Thoracic aorta (tissue), 2 donors: Measurements from ENCODE around the gene PCAT7. TPM values are rescaled to one million over a fixed set of nuclear protein-coding genes. Genes with fewer than 3 reads are reported as not detected.
A peak's percentile ranks its signal among the peaks of the same experiment; 100 is the strongest.
"Not testable (repeated sequence)": the region's sequence is repeated elsewhere in the genome, so short reads cannot be mapped to it uniquely, and the experiment has no call there.

ENCODE experiments used
- ATAC-seq: fragments of 150-250 bp; one replicate; pipeline ENCODE4 v1.8.0; 2017; ENCODE audit warnings: low read depth; ENCODE audit not compliant: insufficient number of reproducible peaks, low FRiP score
- DNase-seq: peaks from one replicate; pipeline ENCODE4 v3.0.0-alpha.2; 2020; ENCODE audit warnings: low spot score
- H3K27ac ChIP-seq, 2 donors: fragments of 200-600 bp; sonication (generic); 1 replicate in 1 of 2; 2 replicates in 1 of 2; pipeline ENCODE4 v1.5.1; 2016; ENCODE audit warnings: mild to moderate bottlenecking in 2 of 2, moderate library complexity in 2 of 2
- H3K27me3 ChIP-seq: fragments of 200-600 bp; sonication (generic); replicated peaks from 2 replicates; pipeline ENCODE4 v1.6.0; 2016; ENCODE audit warnings: mild to moderate bottlenecking; ENCODE audit not compliant: insufficient read depth
- H3K36me3 ChIP-seq: fragments of 200-600 bp; sonication (generic); one replicate; pipeline ENCODE4 v1.5.1; 2016
- H3K4me1 ChIP-seq, 2 donors: fragments of 200-600 bp; sonication (generic); 1 replicate in 1 of 2; 2 replicates in 1 of 2; pipeline versions ENCODE4 v1.5.1 to v1.6.0; 2016; ENCODE audit warnings: low read depth in 2 of 2, mild to moderate bottlenecking in 1 of 2; ENCODE audit not compliant: control insufficient read depth in 1 of 2
- H3K4me3 ChIP-seq: fragments of 200-600 bp; sonication (generic); 2 replicates; pipeline ENCODE4 v1.5.1; 2016; ENCODE audit warnings: mild to moderate bottlenecking
- H3K9me3 ChIP-seq: fragments of 200-600 bp; sonication (generic); 2 replicates; pipeline ENCODE4 v1.5.1; 2016
- total RNA-seq, 2 donors: library from RNA; depleted of rRNA; stranded (reverse); fragments of >200 nt; gene quantifications; one replicate each; pipeline versions ENCODE4 v1.1.0 to v1.2.3, GENCODE V29; 2016
- TF ChIP-seq, protein P1 (sequence below): fragments of 200-600 bp; sonication (generic); IDR thresholded peaks from one replicate; pipeline ENCODE4 v1.5.1; 2019; ENCODE audit warnings: antibody characterized with exemption

PCAT7 gene
- total RNA-seq, result not detected

DNA sequence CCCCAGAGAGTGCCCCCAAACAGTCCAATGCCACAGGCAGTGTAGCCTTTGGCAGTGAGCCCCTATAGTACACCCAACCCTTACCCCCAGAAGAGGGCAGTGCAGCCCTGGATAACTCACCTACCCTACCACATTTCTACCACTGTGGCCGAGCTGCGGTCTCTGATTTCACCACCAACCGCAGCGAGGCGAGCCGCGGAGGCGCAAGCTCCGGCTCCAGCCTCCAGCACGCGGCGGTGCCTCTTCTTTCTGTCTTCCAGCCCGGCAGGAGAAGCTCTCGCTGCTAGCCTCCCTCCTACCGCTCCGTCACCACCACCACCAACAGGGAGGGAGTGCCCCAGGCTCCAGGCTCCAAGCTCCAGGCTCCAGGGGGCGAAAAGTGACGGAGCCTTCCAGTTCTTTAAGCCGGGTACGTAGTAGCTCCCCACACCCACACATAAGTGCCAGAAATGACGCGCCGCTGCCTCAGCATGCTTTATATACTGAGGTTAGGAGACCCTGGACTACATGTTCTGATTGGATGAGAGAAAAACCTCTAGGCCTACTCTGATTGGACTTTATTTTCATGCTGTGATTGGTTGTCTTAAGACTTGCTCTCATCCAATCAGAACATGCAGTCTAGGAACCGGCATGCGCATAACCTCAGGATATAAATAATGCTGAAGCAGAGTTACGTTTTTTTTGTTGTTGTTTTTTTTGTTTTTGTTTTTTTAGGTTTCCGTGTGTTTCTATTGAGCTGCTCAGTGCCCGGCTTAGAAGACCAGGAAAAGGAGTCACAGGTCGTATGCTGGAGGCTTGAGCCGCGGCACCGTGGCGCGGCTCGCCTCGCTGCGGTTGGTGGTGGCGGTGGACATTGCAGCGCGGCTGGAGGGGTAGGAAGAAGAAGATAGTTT is at the start of gene PCAT7:
PCAT7 (plus strand) TSS at position 645 of the 893 bp plus-strand sequence.
- no peak for DNase-seq
- no peak within 1 kb of the TSS for H3K27ac ChIP-seq
- no peaks in the 10 kb centered on the region for H3K4me1 ChIP-seq
- ATAC-seq, result no peak
- H3K36me3 ChIP-seq, result no peaks in the 10 kb centered on the region
- H3K4me3 ChIP-seq, result peak within 1 kb of the TSS; percentile 47
- no peaks in the 10 kb centered on the region for H3K27me3 ChIP-seq
- TF ChIP-seq, protein P1, sequence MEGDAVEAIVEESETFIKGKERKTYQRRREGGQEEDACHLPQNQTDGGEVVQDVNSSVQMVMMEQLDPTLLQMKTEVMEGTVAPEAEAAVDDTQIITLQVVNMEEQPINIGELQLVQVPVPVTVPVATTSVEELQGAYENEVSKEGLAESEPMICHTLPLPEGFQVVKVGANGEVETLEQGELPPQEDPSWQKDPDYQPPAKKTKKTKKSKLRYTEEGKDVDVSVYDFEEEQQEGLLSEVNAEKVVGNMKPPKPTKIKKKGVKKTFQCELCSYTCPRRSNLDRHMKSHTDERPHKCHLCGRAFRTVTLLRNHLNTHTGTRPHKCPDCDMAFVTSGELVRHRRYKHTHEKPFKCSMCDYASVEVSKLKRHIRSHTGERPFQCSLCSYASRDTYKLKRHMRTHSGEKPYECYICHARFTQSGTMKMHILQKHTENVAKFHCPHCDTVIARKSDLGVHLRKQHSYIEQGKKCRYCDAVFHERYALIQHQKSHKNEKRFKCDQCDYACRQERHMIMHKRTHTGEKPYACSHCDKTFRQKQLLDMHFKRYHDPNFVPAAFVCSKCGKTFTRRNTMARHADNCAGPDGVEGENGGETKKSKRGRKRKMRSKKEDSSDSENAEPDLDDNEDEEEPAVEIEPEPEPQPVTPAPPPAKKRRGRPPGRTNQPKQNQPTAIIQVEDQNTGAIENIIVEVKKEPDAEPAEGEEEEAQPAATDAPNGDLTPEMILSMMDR, result peak; percentile 13
- no peaks in the 10 kb centered on the region for H3K9me3 ChIP-seq

DNA sequence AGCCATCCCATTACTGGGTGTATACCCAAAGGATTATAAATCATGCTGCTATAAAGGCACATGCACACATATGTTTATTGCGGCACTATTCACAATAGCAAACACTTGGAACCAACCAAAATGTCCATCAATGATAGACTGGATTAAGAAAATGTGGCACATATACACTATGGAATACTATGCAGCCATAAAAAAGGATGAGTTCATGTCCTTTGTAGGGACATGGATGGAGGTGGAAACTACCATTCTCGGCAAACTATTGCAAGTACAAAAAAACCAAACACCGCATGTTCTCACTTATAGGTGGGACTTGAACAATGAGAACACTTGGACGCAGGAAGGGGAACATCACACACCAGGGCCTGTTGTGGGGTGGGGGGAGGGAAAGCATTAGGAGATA is 48.5 kb upstream of the PCAT7 start:
- H3K4me1 ChIP-seq, ATAC-seq, H3K9me3 ChIP-seq, DNase-seq, H3K27ac ChIP-seq, H3K27me3 ChIP-seq, H3K36me3 ChIP-seq, H3K4me3 ChIP-seq: not testable (repeated sequence)

DNA sequence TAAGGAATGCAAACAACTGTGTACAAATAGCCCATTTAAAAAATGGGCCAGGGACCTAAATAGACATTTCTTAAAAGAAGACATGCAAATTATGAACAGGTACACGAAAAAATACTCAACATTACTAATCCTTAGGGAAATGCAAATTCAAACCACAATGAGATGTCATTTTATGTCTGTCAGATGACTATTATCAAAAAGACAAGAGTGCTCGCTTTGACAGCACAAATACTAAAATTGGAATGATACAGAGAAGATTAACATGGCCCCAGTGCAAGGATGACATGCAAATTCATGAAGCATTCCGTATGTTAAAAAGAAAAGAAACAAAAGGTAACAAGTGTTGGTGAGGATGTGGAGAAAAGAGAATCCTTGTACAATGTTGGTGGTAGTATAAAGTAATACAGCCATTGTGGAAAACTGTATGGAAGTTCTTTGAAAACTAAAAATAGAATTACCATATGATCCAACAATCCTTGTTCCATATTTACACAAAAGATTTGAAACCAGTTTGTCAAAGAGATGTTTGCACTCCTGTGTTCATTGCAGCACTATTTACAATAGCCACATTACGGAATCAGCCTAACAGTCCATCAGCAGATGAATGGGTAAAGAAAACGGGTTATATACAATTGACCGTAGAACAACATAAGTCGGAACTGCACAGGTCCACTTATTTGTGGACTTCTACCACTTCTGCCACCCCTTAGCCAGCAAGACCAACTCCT is 47.2 kb upstream of the PCAT7 start:
- Histone ChIP-seq H3K27me3 (no peaks in the 10 kb centered on the region), H3K9me3 (no peaks in the 10 kb centered on the region), H3K4me3 (no peak overlapping the region), H3K27ac (no peak overlapping the region), H3K36me3 (no peaks in the 10 kb centered on the region), H3K4me1 (no peaks in the 10 kb centered on the region)
- DNase-seq (no peak), ATAC-seq (no peak)
- TF ChIP-seq, protein P1, result no peak

DNA sequence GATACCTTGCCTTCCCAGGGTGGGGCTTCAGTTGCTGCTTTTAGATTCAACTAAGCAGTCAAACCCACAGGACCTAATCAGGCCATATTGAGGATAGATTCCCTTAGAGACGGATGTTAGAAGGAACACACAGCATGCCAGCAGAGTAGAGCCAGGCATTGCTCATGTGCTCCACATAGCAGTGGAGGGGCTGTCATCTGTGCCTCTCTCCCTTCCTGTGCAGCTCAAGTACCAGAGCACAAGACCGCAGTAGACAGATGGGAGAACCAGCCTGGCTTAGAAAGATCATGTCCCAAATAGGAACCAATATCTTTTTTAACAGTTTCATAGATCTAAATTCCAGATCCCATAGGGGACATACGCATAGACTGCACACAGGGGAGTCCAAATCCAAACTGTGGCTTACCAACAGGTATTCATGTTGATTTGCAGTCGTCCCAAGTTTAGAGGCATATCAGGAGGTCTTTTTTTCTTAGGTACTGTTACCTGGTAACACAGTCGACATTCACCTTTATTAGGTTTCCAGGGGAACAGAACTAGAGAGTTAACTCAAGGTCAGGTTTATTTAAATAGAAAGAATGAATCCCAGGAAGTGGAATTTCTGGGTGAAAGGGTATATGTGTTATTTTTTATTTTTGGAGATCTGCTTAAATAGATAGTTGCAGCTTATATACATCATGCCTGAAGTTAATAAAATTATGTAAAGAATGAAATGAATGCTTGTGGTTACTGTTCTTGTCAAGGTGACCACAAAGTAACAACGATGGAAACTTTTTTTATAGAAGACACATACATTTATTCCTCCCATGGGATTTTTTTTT is 43.5 kb upstream of the PCAT7 start:
- Histone ChIP-seq H3K4me3 (no peak overlapping the region), H3K9me3 (no peaks in the 10 kb centered on the region), H3K27ac (no peak overlapping the region), H3K4me1 (no peaks in the 10 kb centered on the region), H3K27me3 (no peaks in the 10 kb centered on the region), H3K36me3 (no peaks in the 10 kb centered on the region)
- TF ChIP-seq, protein P1, result no peak
- ATAC-seq (no peak), DNase-seq (no peak)

DNA sequence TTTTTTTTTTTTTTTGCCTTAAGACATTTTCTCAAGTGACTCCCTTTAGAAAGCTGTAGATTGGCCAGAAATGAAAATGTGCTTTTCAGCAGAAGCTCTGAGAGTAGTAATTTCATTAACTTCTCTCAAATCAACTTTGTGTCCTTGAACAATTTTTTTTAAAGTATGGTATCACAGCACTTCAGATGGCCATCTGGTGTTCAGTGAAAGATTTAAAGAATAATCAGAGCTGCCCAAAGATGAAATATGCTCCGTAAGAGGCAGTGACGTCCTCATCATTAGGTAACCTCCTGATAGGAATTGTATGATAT is 43.0 kb upstream of the PCAT7 start:
- no peaks in the 10 kb centered on the region for H3K4me1 ChIP-seq
- no peak for ATAC-seq
- no peaks in the 10 kb centered on the region for H3K27me3 ChIP-seq
- H3K4me3 ChIP-seq, result no peak overlapping the region
- no peak for DNase-seq
- no peaks in the 10 kb centered on the region for H3K36me3 ChIP-seq
- TF ChIP-seq, protein P1, result no peak
- no peaks in the 10 kb centered on the region for H3K9me3 ChIP-seq
- H3K27ac ChIP-seq, result no peak overlapping the region
